ENCODE data around the gene IL16.

GRCh38 chr15:81152799-81153198 is 43.9 kb upstream of the IL16 start:
- TF ChIP-seq CTCF (IDR thresholded peaks at IDR 0.05) (no peak), POLR2A (IDR thresholded peaks at IDR 0.05) (no peak)
